SW480 (cell line): ENCODE data around the gene SLC2A5.

ENCODE experiments used
- DNase-seq: peaks from one replicate; pipeline ENCODE4 v3.0.0-alpha.2; 2016; ENCODE audit warnings: low spot score

Gene SLC2A5

GRCh38 chr1:9093091-9093490, 23.7 kb upstream of the SLC2A5 start:
- DNase-seq: no peak

DNA sequence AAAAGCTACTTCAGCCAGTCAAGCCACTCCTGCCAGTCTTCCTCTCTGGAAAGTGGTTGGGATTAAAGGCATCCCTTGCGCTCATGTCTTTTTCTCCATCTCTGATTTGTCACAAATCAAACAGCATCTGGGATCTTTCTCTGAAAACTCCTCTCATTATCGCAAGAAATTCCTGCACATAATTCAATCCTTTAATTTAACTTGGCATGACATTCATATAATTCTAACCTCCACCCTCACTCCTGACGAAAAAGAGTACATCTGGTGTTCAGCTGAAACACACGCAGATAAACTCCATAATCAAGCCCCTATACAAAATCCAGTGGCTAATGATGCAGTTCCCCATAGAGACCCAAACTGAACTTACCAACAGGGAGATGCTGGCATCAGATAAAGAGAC, 19.4 kb upstream of the SLC2A5 start:
- no peak for DNase-seq

- no peak for DNase-seq
Measured at GRCh38 chr1:9087411-9088125, 18.1 kb upstream of the SLC2A5 start.

- DNase-seq: no peak
Measured at GRCh38 chr1:9086796-9087195, 17.4 kb upstream of the SLC2A5 start.

- DNase-seq: no peak
Measured at GRCh38 chr1:9086045-9086444, 16.6 kb upstream of the SLC2A5 start.

DNA sequence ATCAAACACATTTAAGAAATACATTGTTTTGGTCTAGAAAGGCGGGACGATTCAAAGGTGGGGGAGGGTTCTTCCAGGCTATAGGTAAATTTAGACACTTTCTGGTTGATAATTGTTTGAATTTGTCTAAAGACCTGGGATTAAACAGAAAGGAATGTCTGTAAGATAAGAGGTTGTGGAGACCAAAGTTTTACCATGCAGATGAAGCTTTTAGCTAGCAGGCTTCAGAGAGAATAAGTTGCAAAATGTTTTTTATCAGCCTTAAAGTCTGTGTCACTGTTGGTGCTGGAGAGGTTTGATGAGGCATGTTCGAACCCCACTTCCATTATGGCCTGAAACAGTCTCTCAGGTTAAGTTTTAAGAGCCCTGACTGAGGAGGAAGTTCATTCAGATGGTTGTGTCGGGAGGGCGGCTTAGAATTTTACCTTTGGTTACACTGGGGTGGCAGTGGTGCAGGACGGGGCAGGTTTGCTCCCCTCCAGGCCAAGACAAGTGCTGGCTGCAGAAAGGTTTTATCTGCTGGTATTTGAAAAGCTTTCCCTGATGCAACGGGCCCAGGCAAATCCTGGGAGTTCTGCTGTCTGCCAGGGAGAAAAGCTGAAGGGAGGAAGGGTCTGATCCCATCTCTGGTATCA, 16.0 kb upstream of the SLC2A5 start:
- no peak for DNase-seq

DNA sequence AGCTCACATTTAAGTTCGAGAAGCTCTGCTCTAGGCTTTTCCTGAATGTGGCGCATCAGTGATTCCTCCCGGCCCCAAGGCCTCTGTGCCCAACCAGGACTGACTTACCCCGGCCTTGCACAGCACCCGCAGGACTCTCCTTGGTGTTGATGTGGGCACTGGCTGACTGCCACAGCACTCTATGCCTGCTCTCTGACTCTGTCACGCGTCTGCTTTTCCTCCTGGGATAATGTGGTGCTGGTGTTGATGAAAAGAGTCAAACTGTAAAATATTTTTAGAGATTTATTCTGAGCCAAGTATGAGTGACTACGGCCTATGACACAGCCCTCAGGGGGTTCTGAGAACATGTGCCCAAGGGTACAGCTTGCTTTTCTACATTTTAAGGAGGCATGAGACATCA, 15.5 kb upstream of the SLC2A5 start:
- no peak for DNase-seq

- no peak for DNase-seq
Measured at GRCh38 chr1:9081473-9081872, 12.0 kb upstream of the SLC2A5 start.

- DNase-seq: no peak
Measured at GRCh38 chr1:9080705-9081291, 11.4 kb upstream of the SLC2A5 start.

DNA sequence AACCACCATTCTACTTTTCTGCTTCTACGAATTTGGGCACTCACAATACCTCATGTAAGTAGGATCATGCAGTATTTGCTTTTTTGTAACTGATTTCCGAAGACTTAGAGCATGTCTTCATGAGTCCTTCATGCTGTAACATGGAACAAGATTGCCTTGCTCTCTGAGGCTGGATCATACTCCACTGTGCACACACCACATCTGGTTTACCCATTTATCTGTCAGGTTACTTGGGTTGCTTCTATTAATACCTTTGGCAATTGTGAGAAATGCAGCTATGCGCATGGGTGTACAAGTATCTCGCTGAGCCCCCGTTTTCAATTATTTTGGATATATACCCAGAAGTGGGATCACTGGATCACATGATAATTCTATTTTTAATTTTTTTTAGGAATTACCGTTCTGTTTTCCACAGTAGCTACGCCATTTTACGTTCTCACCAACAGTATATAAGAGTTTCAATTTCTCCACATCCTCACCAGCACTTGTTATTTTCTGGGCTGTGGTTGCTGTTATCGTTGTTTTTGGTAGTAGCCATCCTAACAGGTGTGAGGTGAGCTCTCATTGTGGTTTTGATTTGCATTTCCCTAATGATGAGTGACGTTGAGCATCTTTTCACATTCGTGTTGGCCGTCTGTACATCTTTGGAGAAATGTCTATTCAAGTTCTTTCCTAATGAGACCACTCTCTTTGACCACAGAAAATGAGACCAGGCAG, 10.7 kb upstream of the SLC2A5 start:
- no peak for DNase-seq

DNA sequence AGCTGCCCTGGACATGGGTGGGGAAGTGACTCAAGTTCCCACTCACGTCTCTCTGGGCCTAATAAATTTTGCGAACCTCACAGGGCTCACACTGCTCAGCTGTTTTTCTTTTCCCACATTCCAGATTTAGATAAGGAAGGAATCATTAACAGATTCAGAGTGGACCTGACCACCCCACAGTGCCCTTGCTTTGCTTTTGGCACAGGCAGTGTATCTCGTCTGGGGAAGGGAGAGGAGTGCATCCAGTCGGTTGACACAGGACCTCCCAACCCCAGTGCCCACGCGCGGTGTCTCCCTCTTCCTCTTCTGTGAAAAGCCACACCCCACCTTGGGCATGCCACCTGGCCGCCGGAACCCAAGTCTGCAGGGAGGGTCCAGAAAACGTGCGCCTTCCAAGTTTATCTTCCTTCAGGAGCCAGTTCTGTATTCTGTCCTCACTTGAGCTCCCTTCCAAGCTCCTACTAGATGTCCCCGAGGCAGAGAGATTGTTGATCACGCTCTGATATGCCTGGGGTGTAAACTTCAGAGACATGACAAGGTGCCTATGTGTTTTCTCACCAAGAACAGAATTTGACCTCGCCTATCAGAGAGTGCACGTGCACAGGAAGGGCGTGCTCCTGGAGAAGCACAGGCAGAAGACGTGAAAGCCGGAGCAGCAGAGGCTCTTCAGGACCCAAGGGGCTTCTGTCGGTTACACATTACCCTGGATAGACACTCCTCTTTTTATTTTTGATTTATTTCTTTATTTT, 9.5 kb upstream of the SLC2A5 start:
- no peak for DNase-seq

- peak; percentile 36 for DNase-seq
Measured at GRCh38 chr1:9078015-9078751, 8.7 kb upstream of the SLC2A5 start.

DNA sequence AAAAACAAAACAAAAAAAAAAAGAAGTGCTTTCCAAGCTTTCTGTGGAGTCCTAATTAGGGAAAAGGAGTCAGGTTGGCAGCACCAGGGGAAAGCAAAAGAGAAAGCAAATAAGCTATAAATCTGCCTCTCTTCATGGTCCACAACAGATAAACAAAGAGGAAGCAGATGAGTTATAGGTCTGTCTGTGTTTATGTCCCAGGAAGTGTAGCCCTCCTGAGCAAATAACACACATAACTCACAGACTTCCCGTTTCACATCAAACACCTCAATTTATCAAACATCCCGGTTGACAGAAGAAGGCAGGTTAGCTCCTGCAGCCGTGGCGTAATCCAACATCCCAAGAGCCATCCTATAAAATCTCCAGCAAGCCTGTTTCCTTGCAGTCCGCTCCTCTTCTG, 5.6 kb upstream of the SLC2A5 start:
- peak; percentile 19 for DNase-seq

DNA sequence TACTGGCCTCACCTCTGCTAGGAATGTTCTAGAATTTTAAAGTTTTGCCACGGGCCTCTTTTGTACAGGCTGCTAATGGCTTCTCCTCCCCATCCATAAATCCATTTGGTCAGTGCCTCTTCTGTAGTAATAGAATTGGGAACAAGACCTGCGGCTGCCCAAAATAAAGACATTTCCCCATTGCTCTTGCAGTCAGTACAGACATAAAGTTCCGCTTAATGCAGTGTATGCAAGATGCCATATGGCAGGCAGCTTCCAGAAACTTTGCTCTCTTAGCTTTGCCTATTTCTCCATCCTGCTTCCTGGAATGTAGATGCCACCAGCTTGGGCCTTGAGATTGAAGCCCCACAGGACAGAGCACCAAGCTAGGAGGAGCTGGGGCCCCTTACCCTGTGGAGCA, 3.7 kb upstream of the SLC2A5 start:
- DNase-seq: no peak

- no peak for DNase-seq
Measured at GRCh38 chr1:9071554-9072235, 2.3 kb upstream of the SLC2A5 start.

GRCh38 chr1:9070486-9070885, 1.1 kb upstream of the SLC2A5 start:
- DNase-seq: no peak

DNA sequence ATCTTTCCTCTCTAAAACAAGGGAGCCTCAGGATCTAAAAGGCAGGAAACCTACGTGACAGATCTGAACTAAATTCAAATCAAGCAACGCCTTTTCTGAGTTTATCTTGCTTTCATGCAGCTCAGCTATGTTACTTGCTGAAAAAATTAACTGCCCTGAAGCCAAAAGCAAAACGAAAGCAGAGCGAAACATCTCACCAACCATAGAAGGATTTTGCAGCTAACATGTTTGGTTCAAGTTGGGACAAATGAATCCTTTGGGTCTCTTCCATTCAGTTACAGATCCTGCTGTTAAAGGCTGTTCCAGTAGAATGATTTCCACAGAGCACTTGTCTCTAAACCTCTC, 482 bp downstream of the SLC2A5 start:
- no peak for DNase-seq

GRCh38 chr1:9066945-9067807, 2.3 kb downstream of the SLC2A5 start:
- DNase-seq: no peak

GRCh38 chr1:9065213-9065751, 4.2 kb downstream of the SLC2A5 start:
- DNase-seq: no peak

DNA sequence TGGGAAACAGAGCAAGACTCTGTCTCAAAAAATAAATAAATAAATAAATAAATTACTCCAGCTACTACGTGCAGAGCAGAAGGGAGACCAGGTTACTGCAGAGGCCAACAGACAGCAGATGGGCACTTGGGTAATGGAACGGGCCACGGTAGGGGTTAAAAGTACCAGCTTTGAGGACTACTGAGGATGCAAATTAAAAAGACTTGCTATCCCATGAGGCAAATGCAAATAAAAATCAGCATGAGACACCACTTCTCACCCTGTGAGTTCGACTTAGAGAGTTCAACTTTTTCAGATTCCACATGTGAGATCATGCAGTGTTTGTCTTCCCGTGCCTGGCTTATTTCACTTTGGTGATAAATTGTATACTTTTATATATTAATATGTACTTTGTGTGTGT, 6.6 kb downstream of the SLC2A5 start:
- no peak for DNase-seq
